ENCODE results near the gene TMEM263.
A peak's percentile ranks its signal among the peaks of the same experiment; 100 is the strongest.

Gene TMEM263

DNA sequence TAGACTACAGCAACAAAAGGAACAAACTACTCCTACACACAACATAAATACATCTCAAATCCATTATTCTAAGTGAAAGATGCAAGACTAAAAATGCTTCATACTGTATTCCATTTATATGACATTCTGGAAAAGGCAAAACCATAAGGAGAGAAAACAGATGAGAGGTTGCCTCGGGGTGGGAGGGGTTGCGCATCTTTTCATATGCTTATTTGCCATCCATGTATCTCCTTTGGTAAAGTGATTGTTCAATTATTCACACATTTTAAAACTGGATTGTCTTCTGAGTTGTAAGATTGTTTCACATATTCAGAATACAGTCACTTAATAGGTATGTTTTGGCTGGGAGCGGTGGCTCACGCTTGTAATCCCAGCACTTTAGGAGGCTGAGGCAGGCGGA lies 5.1 kb upstream of the TMEM263 start:
- DNase-seq: no peak

DNA sequence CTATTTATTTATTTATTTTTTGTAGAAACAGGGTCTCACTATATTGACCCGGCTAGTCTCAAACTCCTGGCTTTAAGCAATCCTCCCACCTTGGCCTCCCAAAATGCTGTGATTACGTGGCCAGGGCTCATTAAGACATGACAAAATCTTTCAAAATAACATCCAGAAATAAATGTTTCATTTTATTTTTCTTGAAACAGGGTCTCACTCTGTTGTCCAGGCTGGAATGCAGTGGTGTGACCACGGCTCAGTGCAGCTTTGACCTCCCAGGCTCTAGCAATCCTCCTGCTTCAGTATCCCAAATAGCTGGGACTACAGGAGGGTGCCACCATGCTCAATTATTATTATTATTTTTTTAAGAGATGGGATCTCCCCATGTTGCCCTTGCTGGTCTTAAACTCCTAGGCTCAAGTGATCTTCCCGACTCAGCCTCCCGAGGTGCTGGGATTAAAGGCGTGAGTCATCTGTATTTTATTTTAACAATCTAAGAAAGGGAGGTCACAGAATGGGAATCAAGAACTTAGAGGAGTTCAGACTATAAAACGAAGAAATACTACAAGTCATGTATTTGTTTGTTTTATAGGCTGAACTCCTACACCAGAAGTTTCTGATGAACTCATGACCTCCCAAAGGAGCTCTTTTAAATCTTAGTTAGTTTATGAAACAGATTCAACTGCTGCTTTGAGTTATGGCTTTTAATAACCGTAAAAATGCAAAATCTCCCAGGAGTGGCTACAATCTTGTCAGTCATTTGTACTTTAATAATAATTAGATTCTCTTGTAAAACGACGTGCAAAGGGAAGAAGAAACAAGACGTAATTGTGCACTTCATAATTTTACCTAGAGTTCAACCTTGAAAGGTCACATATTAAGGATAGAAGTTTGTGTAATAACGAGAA lies 2.1 kb upstream of the TMEM263 start:
- DNase-seq: peak; percentile 37

DNA sequence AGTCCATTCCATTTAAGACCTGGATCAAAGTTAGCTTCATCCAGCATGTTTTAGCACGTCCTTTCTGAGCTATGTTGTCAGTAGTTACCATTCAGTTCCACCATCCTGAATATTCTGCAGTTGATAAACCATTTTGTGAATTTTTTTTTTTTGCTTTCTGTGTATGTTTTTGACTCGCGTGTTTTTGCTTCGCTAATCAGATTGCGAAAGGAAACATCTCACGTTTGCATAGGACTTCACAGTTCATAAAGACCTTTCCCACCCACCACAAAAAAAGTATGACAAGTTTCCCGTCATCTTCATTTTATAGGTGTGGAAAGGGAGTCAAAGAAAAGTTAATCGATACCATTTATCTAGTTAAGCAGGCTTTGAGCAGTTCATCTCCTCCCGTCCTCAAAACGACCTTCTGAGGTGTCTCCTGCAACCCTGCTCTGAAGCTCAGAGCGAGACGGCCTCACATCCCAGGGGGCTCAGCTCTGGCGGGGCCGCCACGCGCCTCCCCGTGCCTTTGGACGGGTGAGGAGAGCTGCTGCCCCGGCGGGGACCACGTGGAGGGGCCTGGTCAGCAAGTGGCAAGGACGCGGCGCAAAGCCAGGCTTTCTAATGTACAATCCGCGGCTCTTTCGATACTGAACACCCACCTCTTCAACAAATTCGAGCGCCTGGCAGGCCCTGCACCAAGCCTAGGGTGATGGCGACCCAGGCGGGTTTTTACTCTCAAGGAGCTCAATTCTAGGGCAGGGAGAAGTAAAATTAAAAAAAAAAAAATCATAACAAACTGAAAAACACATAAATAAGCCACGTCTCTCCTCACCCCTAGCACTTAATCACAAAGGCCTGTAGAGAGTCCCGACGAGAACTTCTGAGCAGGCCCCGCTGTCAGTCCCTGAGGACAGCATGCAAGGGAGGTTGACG lies 988 bp upstream of the TMEM263 start:
- DNase-seq: no peak

DNA sequence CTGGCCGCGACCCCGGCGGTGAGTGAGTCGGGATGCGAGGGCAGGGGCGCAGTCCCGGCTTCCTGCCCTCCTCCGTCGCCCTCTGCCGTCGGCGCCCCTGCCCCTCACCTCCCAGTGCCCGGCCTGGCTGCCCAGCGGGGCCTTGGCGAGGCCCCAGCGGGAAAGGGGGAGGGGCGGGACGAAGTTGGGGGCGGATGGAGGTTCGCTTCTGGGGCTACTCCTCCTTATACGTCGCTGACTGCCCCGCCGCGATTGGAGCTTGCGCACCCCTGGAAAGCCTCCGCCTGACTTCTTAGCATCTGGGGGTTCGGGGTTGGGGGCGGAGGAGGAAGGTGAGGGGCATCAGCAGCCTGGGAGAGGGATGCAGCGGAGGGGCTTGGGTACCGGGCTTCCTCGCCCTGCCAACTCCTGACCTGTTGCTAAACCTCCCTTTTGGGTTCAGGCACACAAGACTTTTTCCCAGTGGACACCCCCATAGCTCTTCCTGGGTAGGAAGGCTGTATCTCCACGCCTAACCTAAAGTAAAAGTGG lies 406 bp downstream of the TMEM263 start:
- peak; percentile 69 for DNase-seq

DNA sequence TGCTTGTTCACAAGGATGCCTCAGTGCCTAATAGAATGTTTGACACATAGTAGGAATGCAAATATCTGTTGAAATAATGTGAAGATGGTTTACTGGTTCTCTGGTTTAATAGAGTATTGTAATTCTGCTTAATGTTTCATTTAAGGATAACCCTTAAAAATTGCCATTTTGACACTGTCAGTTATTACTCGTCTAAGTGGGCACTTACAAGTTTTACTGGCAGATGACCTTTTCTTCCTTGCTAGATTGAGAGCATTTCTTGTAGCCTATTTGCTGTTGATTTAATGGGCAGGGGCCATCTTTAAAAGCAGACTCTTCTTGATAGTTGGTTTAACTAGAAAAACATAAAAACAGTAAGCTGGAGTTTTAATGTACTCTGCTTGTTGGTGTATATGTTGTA lies 1.9 kb downstream of the TMEM263 start:
- DNase-seq: no peak

DNA sequence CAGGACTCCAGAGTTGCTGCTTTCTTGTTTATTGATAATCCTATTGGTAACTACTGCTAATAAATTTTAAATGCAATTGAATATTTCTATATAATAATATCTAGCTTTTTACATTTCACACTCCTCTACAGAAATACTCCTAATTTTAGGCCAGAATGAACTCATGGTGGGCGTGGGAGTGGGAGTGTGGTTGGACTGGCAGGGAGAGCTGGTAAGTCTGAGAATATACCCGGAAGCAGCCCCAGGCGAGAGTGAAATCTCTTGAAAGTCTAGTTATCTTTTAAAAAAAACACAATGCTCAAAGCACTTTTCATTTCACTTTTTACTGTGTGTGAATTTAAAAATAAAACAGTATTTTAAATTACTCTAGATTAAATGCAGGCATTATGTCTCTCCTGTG lies 4.7 kb downstream of the TMEM263 start:
- DNase-seq: no peak

DNA sequence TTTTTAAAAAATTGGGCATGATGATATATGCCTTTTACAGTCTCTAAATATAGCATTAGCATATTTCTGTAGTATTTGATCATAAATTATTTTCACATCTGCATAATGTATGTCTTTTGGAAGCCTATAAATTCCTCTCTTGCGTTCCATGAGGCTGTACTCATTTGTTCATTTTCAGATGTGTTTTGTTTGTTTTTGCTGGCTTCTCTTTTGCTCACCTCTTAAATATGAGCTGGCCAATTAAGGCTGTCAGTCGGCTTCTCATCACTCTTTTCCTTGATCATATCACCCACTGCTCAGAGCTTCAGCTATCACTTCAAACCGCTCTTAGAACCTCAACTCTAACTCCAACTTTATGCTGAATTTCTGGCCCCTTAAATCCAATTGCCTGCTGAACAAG lies 6.6 kb downstream of the TMEM263 start:
- DNase-seq: no peak

DNA sequence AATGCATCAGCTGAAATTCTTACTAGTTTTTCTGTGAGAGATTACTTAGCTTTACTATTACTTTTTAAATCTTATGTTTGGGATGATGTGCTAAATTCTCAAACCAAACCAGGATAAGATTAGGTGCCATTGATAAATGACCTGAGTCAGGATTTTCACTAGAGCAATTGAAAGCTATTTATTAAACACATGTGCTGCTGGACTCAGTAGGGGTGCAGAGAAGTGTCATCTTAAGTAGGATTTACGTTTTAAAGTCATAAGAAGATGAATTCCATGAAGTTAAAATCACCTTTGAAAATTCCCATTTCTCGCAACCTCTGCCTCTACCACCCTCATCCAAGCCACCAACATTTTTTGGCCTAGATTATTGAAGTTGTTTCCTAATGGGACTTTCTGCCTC lies 8.8 kb downstream of the TMEM263 start:
- no peak for DNase-seq

DNA sequence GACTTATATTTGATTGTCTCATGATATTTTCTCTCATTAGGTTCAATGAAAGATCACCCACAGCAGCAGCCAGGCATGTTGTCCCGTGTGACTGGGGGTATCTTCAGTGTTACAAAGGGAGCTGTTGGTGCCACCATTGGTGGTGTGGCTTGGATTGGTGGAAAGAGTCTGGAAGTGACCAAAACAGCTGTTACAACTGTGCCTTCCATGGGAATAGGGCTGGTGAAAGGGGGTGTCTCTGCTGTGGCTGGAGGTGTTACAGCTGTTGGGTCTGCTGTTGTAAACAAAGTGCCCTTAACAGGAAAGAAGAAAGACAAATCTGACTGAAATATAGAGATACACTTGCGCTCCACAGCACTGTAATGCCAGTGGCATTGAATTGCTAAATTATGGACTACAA lies 15.4 kb downstream of the TMEM263 start:
- no peak for DNase-seq

DNA sequence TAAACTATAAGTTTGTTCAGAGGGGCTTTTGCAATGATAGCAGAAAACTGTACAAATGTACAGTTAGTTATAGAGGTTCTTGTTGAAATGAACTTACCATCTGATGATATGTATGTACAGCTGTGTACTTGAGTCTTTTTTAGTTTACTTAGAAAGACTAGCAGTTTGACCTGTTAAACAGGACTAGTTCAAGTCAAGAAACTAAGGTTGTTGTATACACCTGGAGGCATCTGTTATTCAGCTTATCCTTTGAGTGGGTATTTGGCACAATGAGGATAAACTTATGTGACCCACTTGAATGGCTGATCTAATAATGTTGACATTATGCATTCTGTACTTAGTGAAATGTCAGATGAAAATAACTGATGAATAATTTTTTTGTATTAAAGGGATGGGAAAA lies 17.8 kb downstream of the TMEM263 start:
- DNase-seq: no peak

DNA sequence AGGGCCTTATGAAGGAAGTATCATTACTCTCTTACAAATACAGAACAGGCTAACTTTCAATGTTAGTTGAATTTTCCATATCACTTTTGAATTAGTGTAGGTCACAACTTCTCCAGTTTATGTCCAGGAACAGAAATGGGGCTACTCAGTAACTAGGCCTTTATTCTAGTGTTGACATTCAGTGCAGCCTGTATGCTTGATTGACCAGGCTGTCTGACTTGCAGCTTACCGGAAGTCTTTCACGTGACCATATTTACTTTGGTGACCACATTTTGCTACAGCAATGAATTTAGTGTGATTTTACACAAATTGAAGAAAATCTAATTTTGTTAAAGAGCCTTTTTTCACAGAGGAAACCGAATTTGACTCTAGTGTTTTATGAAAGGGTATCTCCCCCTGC lies 18.8 kb downstream of the TMEM263 start:
- no peak for DNase-seq

DNA sequence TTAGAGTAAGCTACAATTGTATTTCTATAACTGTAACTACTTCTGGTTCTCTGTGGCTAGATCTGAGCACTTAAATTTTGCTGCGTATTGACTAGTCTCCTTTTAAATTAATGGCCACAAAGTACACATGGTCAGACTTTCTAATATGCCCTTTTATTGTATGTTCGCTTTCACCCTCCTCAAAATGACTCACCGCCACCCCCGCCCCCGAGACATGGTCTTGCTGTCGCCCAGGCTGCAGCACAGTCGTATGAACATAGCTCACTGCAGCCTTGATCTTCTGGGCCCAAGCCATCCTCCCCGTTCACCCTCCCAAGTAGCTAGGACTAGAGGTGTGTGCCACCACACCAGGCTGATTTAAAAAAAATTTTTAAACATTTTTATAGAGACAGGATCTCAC lies 19.4 kb downstream of the TMEM263 start:
- DNase-seq: no peak

DNA sequence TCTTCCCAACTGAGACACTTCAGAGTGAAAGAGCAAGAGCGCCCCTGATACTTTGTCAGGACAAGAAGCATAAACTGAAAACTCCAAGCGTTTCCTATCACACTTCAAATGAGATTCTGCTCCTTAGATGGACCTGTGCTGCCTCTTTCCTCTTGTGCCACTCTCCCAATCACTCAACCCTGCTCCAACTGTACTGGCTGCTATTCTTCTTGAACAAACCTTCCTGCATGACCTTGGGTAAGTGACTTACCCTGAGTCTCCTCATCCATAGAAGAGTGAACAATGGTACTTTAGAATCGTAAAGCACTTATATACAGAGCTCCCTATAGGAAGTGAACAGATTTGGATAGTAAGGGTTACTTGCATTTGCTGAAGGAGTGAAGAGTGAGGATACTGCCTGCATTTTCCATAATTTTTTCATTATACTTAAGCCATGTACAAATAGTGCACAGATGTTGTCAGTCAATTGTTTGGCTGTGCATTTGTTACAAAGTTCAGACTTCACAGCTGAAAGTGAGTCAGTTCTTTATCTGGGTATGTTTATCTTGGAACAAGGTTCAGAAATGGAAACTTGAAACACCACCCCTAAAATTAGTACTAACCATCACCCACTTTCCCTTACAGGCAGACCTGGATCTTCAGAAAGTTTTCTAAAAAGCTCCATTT lies 20.4 kb downstream of the TMEM263 start:
- peak; percentile 58 for DNase-seq

DNA sequence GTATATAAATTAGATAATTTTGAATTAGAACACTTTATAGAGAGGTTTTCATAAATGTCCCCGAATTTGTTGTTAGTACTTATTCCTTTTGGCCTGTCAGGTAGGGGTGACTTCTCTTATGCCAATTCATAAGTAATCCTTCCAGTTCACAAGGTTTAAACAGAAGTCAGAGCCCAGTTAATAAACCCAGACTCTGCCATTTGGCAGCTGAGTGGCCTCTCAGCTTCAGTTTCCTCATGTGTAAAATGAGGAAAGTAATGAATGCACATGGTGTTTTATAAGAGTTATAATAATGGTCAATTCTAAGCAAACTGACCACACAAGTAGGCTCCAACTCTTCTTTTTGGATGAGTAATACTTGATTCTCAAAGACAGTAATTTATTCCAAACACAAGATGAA lies 21.0 kb downstream of the TMEM263 start:
- DNase-seq: no peak

DNA sequence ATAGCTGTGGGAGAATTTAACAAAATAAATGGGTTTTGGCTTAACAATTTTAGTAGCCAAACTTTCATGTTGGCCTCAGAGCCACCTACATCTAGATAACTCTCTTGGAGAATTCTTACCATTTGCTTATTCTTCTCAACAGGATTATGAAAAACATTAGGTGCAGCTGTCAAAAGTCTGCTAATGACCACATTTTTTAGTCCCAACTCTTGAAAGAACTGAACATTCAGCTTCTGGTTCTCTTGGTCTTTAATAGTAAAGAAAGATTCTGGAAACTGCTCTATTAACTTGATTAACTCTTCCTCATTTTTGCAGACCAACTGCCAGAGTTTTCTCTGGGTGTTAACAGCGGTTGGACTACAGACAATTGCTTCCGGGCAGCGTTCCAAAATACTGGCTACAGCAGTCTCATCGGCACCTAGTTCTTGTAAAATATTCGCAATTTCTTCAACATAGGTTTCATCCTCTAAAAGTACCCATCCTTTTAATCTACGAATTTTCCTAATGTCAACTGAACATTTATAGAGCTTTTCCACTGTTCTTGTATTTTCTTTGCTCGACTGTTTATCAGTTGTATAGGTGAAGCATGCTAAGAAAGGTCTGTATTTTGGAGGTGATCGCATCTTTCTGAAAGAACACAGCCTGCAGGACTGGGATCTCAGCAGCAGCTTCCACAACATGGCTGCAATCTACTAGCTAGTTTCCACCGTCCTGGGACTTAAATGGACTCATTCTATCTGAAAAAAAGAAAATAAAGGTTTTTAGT lies 22.5 kb downstream of the TMEM263 start:
- DNase-seq: peak; percentile 51

DNA sequence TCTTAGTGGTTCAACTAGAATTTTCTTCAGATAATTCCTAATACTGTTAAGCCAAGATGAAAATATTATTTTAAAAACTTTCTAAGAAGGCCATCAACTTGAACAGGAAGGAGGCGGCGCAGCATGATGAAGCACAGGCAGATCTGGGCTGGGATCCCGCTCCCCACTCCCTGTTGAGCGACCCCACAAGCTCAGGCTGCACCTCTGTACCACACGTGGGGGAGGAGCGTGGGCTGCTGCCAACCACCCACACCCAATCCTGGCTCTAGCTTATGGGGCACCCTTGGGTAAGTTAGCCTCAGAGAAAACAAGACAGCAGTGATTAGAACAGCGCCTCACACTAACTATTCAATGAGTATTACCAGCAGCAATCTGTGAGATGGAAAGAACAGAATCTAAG lies 25.2 kb downstream of the TMEM263 start:
- DNase-seq: no peak

DNA sequence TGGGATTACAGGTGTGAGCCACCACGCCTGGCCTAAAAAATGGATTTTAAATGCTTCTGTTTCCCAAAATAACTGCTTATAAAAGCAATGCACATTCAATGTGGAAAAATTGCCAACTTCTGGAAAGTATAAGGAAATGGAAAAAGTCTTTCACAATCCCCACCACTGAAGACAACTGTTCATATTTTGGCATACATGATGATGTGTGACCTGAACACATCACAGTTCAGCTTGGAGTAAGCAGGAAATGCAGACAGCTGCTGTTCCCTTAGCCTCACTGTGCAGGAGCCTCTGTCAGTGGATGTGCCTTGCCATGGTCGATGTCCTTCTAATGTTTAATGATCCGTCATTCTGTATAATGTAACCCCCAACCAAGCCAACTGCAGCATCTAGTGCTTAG lies 26.1 kb downstream of the TMEM263 start:
- DNase-seq: no peak

DNA sequence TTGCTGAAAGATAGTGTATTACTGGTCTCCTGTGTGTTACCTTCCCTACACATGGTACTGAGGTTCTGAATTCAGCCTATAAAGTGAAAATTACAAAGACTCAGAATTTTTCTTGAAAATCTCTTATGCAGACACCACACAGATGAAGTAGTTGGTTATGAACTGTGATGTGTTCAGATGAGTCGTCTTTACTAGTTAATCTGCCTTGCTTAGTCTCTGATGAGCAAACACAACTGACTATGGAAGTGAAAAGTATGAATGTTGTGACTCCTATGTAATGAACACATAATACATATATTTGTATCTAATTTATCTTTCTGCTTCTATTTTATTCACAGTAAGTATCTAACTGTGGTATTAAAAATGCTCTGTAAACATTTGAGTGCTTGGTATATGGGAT lies 26.5 kb downstream of the TMEM263 start:
- DNase-seq: no peak

DNA sequence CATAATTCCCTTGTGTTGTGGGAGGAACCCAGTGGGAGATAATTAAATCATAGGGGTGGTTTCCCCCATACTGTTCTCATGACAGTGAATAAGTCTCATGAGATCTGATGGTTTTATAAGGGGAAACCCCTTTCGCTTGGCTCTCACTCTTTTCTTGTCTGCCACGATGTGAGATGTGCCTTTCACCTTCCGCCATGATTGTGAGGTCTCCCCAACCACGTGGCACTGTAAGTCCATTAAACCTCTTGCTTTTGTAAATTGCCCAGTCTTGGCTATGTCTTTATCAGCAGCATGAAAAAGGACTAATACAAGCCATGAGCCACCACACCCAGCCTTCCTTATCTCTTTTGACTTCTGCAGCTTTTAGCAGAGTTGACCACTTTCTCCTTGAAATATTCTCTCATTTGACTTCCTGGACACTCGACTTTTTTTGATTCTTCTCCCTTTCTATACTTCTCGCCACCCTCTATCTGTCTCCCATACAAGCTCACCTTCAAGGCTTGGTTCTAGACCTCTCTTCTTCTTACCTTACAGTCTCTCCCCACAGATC lies 29.0 kb downstream of the TMEM263 start:
- no peak for DNase-seq

DNA sequence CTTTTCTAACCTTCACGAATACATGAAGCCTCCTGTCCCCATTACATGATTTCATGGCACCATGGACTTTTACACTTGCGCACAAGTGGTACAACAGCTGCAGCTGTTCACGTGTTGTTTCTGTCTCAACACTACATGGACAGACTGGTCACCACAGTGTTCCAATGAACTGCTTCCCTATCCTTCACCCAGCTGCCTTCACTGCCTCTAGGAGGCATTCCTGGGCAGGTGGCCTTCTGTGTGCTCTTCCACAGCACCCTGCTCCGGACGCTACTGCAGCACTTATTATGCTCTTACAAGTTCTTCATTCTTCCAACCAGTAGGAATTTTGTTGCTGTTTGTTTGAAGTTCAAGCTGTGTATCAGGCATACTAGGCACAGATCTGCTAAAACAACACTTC lies 29.8 kb downstream of the TMEM263 start:
- DNase-seq: no peak

DNA sequence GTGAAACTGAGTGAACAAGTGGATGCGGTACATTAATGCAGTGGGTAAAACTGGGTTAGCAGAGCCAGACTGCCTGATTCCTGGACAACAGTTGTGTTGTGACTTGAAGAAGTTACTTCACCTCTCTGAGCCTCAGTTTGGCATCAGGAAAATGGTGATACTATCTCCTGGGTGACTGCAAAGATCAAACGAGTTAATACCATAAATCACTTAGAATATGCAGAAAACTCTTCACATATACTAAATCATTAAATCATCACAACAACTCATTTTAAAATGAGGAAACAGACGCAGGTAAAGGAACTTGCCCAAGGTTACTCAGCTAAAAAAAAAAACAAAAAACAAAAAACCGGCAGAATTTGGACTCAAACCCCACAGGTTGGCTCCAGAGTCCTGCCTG lies 30.4 kb downstream of the TMEM263 start:
- no peak for DNase-seq

Data from NCI-H226 (cell line).